DOHH2 (cell line): Measurements from ENCODE around the gene NPR2.
A peak's percentile ranks its signal among the peaks of the same experiment; 100 is the strongest.

Experiments
- H3F3A ChIP-seq: fragments of 200-600 bp; sonication (generic), shearing (Covaris generic); 2 replicates; pipeline ENCODE4 v1.6.0; 2016; ENCODE audit warnings: antibody characterized with exemption, mild to moderate bottlenecking; ENCODE audit not compliant: control insufficient read depth, insufficient read depth
- H3K27ac ChIP-seq: fragments of 200-600 bp; sonication (generic); 2 replicates; pipeline ENCODE4 v1.5.1; 2014; ENCODE audit warnings: low read depth, mild to moderate bottlenecking, low read length, moderate library complexity
- H3K27me3 ChIP-seq: fragments of 200-600 bp; sonication (generic); 2 replicates; pipeline ENCODE4 v1.6.1; 2014; ENCODE audit warnings: mild to moderate bottlenecking, low read length, mixed read lengths; ENCODE audit not compliant: control insufficient read depth
- H3K36me3 ChIP-seq: fragments of 200-600 bp; sonication (generic); 2 replicates; pipeline ENCODE4 v1.6.1; 2014; ENCODE audit warnings: mild to moderate bottlenecking, low read length, moderate library complexity, mixed read lengths; ENCODE audit not compliant: control insufficient read depth
- H3K4me1 ChIP-seq: fragments of 200-600 bp; sonication (generic); 2 replicates; pipeline ENCODE4 v1.6.1; 2014; ENCODE audit warnings: mild to moderate bottlenecking, low read length, mixed read lengths; ENCODE audit not compliant: control insufficient read depth
- H3K4me2 ChIP-seq: fragments of 200-600 bp; sonication (generic); 2 replicates; pipeline ENCODE4 v1.6.0; 2014; ENCODE audit warnings: mild to moderate bottlenecking, low read length, moderate library complexity
- H3K4me3 ChIP-seq: fragments of 200-600 bp; sonication (generic); 2 replicates; pipeline ENCODE4 v1.5.1; 2014; ENCODE audit warnings: mild to moderate bottlenecking, low read length, mixed read lengths
- H3K79me2 ChIP-seq: fragments of 200-600 bp; sonication (generic); 2 replicates; pipeline ENCODE4 v1.6.1; 2014; ENCODE audit warnings: mild to moderate bottlenecking, low read length, mixed read lengths; ENCODE audit not compliant: control insufficient read depth
- H3K9me2 ChIP-seq: fragments of 200-600 bp; sonication (generic); replicated peaks from 2 replicates; pipeline ENCODE4 v1.6.1; 2014; ENCODE audit warnings: mild to moderate bottlenecking, low read length, mixed read lengths; ENCODE audit not compliant: control insufficient read depth
- H3K9me3 ChIP-seq: fragments of 200-600 bp; sonication (generic); 2 replicates; pipeline ENCODE4 v1.6.1; 2014; ENCODE audit warnings: antibody characterized with exemption, low read length, mixed read lengths; ENCODE audit not compliant: control insufficient read depth, insufficient read depth
- H4K20me1 ChIP-seq: fragments of 200-600 bp; sonication (generic); 2 replicates; pipeline ENCODE4 v1.6.0; 2014; ENCODE audit warnings: low read depth, mild to moderate bottlenecking, antibody characterized with exemption, low read length, moderate library complexity; ENCODE audit not compliant: control insufficient read depth, insufficient read depth
- CTCF ChIP-seq: fragments of 200-600 bp; sonication (generic); IDR thresholded peaks from one replicate; pipeline ENCODE4 v1.5.1; 2014; ENCODE audit warnings: antibody characterized with exemption, mild to moderate bottlenecking, low read depth, low read length; ENCODE audit not compliant: poor library complexity, severe bottlenecking
- EZH2phosphoT487 ChIP-seq: fragments of 200-600 bp; sonication (generic); IDR thresholded peaks from 2 replicates; pipeline ENCODE4 v1.6.1; 2017; ENCODE audit warnings: borderline replicate concordance, mild to moderate bottlenecking, antibody characterized with exemption, low read length, moderate library complexity, mixed read lengths

NPR2 gene

GRCh38 chr9:35847792-35848572 is 56.6 kb downstream of the NPR2 start:
- no peaks in the 10 kb centered on the region for H3K9me3 ChIP-seq
- H3K4me3 ChIP-seq: no peak overlapping the region
- no peaks in the 10 kb centered on the region for H3K79me2 ChIP-seq
- no peaks in the 10 kb centered on the region for H3K36me3 ChIP-seq
- peak overlapping the region; percentile 40 for H3K4me2 ChIP-seq
- no peaks in the 10 kb centered on the region for H4K20me1 ChIP-seq
- H3K27me3 ChIP-seq: no peaks in the 10 kb centered on the region
- H3K27ac ChIP-seq: no peak overlapping the region
- H3K4me1 ChIP-seq: peaks cover 26% of the 10 kb centered on the region
- TF ChIP-seq CTCF (no peak), EZH2phosphoT487 (no peak)
- H3F3A ChIP-seq: no peaks in the 10 kb centered on the region
- no peaks in the 10 kb centered on the region for H3K9me2 ChIP-seq

- H3K4me1 ChIP-seq: peaks cover 9% of the 10 kb centered on the region
- H3F3A ChIP-seq: no peaks in the 10 kb centered on the region
- H3K9me2 ChIP-seq: no peaks in the 10 kb centered on the region
- H3K27me3 ChIP-seq: peaks cover 9% of the 10 kb centered on the region; the same call in 1 of the 2 replicates
- H3K4me2 ChIP-seq: no peak overlapping the region
- H3K36me3 ChIP-seq: no peaks in the 10 kb centered on the region
- H3K27ac ChIP-seq: no peak overlapping the region
- no peak overlapping the region for H3K4me3 ChIP-seq
- no peaks in the 10 kb centered on the region for H4K20me1 ChIP-seq
- H3K79me2 ChIP-seq: no peaks in the 10 kb centered on the region
- TF ChIP-seq EZH2phosphoT487: no peak
- TF ChIP-seq CTCF: no peak
- H3K9me3 ChIP-seq: no peaks in the 10 kb centered on the region
Measured at GRCh38 chr9:35852267-35852815, 61.0 kb downstream of the NPR2 start.

- no peaks in the 10 kb centered on the region for H3K36me3 ChIP-seq
- no peak overlapping the region for H3K27ac ChIP-seq
- no peaks in the 10 kb centered on the region for H3K9me3 ChIP-seq
- no peaks in the 10 kb centered on the region for H4K20me1 ChIP-seq
- no peaks in the 10 kb centered on the region for H3K9me2 ChIP-seq
- H3K27me3 ChIP-seq: peaks cover 9% of the 10 kb centered on the region; the same call in 1 of the 2 replicates
- peaks cover 3% of the 10 kb centered on the region for H3K4me1 ChIP-seq
- no peaks in the 10 kb centered on the region for H3F3A ChIP-seq
- H3K79me2 ChIP-seq: no peaks in the 10 kb centered on the region
- TF ChIP-seq CTCF: no peak
- no peak for TF ChIP-seq EZH2phosphoT487
- H3K4me2 ChIP-seq: no peak overlapping the region
- no peak overlapping the region for H3K4me3 ChIP-seq
Measured at GRCh38 chr9:35852876-35853865, 61.8 kb downstream of the NPR2 start.
